Ammon's horn (tissue), 1 donor: ENCODE measurements around the gene ERVFRD-1.
A peak's percentile ranks its signal among the peaks of the same experiment; 100 is the strongest.
"Not testable (repeated sequence)": the region's sequence is repeated elsewhere in the genome, so short reads cannot be mapped to it uniquely, and the experiment has no call there.

Experiments used
- DNase-seq: peaks from one replicate; pipeline ENCODE4 v3.0.0-alpha.2; 2016; ENCODE audit warnings: low spot score

Gene ERVFRD-1

GRCh38 chr6:11087141-11087812, 24.2 kb downstream of the ERVFRD-1 start:
- not testable (repeated sequence) for DNase-seq

DNA sequence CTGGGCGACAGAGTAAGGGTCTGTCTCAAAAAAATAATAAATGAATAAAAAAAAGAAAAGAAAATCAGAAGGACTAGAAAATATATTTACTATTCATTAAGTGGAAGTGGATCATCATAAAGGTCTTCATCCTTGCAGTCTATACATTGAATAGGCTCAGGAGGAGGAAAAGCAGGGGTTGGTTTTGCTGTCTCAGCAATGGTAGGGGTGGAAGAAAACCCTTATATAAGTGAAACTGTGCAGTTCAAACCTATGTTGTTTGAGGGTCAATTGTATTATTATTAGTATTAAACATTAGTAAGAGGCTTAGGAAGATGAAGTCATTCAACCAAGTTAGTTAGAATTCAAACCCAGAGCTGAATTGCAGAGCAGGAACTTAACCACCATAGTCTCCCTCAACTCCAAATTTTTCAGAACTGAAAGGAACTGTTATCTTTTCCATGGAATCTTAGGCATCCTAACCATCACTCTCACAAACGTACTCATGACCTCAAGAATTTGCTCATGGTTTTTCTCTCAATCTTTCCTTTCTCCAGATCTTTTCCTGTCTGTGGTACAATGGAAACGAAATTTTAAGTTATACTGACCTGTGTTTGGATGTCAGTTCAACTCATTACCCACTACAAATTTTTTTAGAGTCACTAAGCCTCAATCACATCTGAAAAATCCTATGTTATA, 25.6 kb downstream of the ERVFRD-1 start:
- DNase-seq: no peak

DNA sequence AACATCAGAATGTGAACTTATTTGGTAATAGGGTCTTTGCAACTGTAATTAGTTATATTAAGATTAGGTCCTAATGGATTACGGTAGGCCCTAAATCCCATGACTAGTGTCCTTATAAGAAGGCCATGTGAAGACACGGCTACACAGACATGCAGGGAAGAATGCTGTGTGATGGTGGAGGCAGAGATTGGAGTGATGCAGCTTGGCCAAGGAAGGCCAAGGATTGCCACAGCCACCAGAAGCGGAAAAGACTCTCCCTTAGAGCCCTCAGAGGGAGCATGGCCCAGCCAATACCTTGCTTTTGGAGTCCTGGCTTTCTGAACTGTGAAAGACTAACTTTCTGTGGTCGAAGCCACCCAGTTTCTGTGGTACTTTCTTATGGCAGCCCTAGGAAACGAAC, 27.6 kb downstream of the ERVFRD-1 start:
- DNase-seq: no peak

DNA sequence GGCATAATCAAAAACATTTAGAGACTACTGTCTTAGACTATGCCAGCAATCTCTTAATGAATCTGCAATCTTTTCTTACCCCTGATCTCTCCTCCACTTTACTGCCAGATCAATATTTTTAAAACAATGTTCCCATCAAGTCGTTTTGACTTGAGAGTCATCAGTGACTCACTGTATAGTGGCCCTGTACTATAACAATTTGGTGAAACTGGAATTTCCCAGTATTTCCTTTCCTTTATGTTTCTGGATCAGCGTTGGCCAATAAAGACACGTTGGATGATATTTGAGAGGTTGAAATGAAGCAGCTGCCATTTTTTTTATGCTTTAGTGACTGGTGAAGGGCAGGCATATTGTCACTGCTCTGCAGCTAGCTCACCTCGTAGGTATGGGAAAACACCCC, 28.0 kb downstream of the ERVFRD-1 start:
- no peak for DNase-seq

- no peak for DNase-seq
Observed at GRCh38 chr6:11080296-11080695, 31.2 kb downstream of the ERVFRD-1 start.

GRCh38 chr6:11078266-11078665, 33.3 kb downstream of the ERVFRD-1 start:
- no peak for DNase-seq

DNA sequence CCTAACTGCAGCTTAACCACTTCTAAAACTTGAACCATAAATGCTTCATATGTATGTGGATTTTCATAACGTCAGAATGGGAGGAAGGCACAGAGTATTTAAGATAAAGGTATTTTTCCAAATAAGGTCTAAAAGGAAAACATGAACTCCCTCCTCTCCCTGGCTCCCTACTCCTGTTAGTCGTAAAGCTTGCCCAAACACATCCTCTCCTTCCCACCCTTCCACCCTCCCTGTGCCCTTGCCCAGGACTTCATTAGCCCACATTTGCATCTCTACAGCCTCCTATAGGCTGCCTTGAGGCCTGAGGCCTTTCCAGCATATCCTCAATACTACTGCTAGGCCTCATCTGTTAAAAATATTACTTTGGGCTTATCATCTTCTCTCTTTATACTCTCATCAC, 35.0 kb downstream of the ERVFRD-1 start:
- DNase-seq: no peak

DNA sequence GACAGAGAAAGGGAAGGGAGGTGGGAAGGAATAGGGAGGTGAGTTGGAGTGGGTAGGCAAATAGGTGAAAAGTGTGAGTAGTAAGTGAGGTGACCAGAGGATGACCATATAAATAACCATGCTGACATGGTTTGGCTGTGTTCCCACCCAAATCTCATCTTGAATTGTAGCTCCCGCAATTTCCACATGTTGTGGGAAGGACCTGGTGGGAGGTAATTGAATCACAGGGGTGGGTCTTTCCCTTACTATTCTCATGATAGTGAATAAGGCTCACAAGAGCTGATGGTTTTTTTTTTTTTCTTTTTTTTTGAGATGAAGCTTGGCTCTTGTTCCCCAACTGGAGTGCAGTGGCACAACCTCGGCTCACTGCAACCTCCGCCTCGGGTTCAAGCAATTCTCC, 39.4 kb downstream of the ERVFRD-1 start:
- no peak for DNase-seq

DNA sequence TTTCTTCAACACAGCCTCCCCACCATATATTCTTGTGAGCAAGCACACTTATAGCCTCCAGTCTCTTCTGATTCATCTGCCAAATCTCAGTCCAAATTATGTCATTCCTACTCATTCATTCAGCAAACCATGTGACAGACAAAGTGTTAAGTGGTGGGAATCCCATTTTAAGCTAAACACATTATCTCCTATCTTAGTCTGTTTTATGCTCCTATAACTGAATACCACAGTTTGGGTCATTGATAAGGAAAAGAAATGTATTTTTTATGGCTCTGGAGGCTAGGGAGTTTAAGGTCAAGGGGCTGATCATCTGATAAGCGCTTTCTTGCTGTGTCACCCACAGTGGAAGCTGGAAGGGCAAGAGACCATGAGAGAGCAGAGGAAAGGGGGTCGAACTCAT, 41.8 kb downstream of the ERVFRD-1 start:
- no peak for DNase-seq

DNA sequence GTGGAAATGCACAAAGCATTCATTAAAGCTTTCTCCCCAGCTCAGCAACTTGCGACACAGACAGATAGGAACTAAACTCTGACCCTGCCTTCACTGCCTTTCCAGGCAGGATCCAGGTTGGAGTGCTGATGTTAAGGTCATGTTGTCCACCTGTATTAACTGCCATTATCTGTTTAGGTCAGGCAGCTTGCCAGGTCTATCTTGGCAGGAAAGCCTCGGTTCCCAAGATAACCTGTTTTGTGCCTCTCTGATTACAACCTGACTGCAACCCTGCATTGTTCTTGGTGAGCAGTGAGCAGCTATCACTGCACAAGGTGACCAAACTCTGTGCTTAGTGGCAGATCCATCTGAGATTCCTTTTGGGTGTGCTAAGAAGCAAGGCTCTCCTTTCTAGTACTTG, 44.2 kb downstream of the ERVFRD-1 start:
- DNase-seq: no peak

DNA sequence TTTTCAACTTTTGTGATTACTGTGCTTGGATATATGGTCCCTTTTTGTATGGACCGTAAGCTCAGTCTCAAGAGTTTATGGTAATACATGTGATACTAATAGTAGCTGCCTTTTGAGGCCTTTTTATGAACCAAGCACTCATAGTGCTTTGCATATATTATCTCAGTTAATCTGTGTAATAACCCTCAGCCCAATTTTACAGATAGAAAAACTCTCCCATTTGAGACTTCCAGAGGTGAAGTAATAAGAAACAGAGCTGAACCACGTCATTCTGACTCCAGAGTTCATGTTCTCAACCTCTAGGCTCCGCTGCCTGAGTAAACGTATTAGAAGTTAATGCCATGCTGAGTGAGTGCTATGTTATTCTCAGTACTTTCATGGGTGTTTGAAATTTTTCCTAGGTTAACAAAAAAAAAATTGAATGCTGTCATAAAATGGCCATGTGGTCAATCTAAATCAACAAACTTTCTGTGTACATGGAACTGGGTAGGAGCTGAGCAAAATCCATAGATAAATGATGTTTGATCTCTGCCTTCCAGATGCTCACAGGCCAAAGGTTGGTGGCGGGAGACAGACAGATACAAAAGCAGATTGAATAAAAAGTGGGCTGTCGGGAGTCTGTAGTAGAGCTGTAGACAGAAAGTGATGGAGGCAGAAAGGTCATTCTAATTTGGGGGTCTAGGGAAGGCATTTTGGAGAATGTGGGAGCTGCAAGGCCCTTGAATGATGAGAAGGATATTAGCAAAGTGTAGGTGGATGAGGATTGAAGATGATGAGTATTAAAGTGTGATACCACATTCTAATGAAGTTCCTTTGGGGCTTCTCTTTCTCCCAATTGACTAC, 44.8 kb downstream of the ERVFRD-1 start:
- no peak for DNase-seq

DNA sequence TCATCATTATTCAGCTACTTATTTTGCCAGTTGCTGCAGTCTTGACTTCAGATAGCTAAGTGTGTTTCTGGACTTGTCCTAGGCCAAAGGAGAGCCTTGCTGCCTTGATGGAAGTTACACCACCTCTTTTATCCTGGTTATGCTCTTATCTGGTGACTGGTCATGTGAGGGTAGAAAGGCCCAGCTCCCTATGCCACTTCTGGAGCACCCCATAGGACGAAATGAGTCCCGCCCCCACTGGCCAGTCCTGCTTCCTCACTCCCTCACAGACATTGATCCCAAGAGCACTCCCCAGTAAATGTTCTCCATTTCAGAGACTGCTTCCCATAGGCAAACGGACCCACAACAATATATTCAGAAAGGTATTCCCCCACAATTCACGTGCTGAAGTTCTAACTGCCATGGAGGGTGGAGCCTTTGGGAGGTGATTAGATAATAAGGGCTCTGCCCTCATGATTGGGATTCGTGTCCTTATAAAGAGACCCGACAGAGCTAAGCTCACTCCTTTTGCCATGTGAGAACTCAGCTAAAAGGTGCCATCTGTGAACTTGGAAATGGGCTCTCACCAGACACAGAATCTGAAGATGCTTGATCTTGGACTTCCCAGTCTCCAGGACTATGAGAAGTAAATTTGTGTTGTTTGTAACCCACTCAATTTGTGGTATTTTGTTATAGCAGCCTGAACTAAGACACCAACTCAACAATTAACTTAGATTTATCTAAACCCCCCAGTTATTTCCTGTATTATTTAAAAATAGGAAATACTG, 45.9 kb downstream of the ERVFRD-1 start:
- DNase-seq: no peak

DNA sequence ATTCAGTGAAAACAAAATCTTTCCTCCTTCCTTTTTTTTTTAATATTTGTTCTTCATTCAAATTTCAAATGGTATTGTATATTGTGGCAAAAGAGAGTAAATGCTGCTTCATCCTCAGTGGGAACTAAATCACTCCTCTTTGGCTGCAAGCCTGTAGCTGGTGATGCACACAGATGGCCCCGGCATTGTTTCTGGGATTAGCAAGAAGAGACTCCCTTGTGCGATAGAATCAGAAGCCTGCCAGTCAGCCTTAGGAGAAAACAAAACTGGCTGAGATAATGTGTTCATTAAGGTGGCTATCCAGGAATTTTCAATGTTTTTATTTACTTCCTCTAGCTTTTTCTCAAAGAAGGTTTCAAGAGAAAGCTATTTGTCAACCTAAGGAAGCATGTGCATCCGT, 46.7 kb downstream of the ERVFRD-1 start:
- DNase-seq: peak; percentile 83

- peak; percentile 20 for DNase-seq
Observed at GRCh38 chr6:11062715-11063114, 48.8 kb downstream of the ERVFRD-1 start.

GRCh38 chr6:11062083-11062482, 49.4 kb downstream of the ERVFRD-1 start:
- DNase-seq: no peak

DNA sequence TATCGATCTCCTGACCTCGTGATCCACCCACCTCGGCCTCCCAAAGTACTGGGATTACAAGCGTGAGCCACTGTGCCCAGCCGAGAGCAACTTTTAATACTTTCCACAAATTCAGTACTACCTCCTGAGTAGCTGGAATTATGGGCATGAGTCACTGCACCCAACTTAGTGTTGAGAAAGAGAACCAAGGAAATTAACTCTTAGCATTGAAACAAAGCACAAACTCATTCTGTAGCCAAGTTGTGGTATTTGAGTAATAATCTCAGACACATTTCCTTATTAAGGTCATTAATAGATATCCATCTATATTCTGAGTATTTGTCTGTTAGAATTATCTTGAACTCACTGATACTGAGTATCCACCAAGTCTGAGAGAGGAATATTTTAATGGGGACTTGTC, 53.1 kb downstream of the ERVFRD-1 start:
- DNase-seq: no peak

- DNase-seq: no peak
Observed at GRCh38 chr6:11056871-11057270, 54.7 kb downstream of the ERVFRD-1 start.

DNA sequence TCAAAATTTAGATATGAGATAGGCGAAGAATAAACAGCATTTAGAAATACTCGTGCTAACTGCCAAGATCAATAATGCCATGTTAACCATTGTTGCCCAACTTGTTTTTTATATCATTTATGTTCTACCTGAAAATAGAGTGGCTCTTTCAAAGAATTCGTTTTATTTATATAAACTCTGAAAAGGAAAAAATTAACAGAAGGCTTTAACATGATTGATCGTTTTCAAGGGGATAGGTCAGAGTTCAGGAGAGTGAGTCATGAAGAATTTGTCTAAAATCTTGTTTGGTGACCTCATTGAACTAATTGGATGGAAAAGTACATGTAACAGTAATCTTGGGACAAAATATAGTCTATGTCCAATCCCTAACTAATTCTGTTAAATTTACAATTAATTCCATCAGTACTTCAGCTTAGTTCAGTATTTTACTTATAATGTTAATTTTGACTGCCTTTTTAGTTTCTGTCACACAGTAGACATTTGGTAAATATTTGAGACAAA, 56.3 kb downstream of the ERVFRD-1 start:
- no peak for DNase-seq

GRCh38 chr6:11054722-11055121, 56.8 kb downstream of the ERVFRD-1 start:
- no peak for DNase-seq

GRCh38 chr6:11053307-11053706, 58.2 kb downstream of the ERVFRD-1 start:
- DNase-seq: no peak
